ENCODE measurements around the gene PKN2. TPM values are rescaled to one million over a fixed set of nuclear protein-coding genes. Genes with fewer than 3 reads are reported as not detected.

The PKN2 gene
- polyA plus RNA-seq, 2 donors, result 14.0 to 22.4 TPM

DNA sequence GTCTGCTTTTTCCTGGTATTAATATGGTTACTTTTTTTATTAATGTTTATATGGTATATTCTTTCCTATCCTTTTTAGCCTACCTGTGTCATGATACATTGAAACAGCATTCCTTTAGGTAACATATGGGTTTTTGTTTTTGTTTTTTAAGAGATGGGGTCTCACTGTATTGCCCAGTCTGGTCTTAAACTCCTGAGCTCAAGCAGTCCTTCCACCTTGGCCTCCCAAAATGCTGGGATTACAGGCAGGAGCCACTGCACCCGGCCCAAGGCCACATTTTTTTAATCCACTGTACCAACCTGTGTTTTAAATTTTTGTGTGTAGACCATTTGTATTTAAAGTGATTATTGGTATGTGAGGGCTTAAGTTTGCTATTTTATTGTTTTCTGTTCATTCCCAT, 43.1 kb downstream of the PKN2 start:
- H3K4me1 ChIP-seq (ENCODE audit: control insufficient read depth in 2 of 2, insufficient read depth in 2 of 2, low read length in 1 of 2), result no peaks in the 10 kb centered on the region
- H3K9me3 ChIP-seq (ENCODE audit: control insufficient read depth in 2 of 2, insufficient read depth in 1 of 2, low read depth in 1 of 2, low read length in 1 of 2), result no peaks in the 10 kb centered on the region
- H3K27ac ChIP-seq (ENCODE audit: low read depth in 2 of 2, low read length in 1 of 2), result no peak overlapping the region
- no peak overlapping the region for H3K4me3 ChIP-seq (ENCODE audit: low read depth in 1 of 2, low read length in 2 of 2)
- no peaks in the 10 kb centered on the region for H3K27me3 ChIP-seq (ENCODE audit: control insufficient read depth in 1 of 2, insufficient read depth in 2 of 2, low read length in 2 of 2)
- no peaks in the 10 kb centered on the region for H3K36me3 ChIP-seq (ENCODE audit: control insufficient read depth in 2 of 2, insufficient read depth in 2 of 2, low read length in 1 of 2)
- 88 to 94% methylated on average over 1 of the region's 1 CpG for WGBS, 2 donors

DNA sequence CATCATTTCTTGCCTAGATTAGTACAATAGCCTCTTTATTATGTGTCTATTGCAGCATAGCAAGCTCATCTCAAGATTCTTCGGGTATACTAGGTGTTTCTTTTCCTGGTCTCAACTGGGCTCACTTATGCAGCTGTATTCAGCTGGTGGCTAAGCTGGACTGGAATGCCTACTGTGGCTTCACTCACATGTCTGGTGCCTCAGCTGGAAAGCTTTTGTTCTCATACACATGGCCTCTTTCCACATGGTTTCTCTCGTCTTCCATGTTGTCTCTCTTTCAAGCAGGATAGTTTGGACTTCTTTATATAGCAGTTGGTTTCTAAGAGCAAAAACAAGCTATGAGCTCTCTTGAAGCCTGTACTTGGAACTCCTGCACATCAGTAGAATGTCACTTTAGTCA, 45.2 kb downstream of the PKN2 start:
- H3K27ac ChIP-seq (ENCODE audit: low read depth in 2 of 2, low read length in 1 of 2), result no peak overlapping the region
- no peaks in the 10 kb centered on the region for H3K36me3 ChIP-seq (ENCODE audit: control insufficient read depth in 2 of 2, insufficient read depth in 2 of 2, low read length in 1 of 2)
- 91 to 97% methylated on average over 2 of the region's 2 CpGs for WGBS, 2 donors

DNA sequence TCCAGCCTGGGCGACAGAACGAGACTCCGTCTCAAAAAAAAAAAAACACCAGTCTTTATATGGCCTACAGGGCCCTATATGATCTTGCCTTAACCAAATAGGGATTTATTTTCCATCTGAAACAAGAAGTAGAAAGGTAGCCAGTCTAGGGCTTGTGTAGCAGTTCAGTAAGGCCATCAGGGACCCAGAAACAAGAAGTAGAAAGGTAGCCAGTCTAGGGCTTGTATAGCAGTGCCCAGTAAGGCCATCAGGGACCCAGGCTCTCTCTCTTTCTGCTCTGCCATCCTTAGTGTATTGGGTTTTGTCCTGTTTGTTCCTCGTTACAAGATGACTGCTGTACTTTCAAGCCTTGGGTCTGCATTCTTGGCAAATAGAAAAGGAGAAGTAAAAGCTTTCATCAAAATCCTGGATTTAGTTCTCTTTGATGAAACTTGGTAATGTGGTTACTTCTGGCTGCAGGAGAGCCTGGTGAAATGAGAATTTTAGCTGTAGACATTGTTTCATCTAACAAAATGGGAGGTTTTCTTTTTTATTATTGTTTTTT, 46.1 kb downstream of the PKN2 start:
- no peaks in the 10 kb centered on the region for H3K27me3 ChIP-seq (ENCODE audit: control insufficient read depth in 1 of 2, insufficient read depth in 2 of 2, low read length in 2 of 2)
- 85 to 89% methylated on average over 4 of the region's 4 CpGs for WGBS, 2 donors
- H3K9me3 ChIP-seq (ENCODE audit: control insufficient read depth in 2 of 2, insufficient read depth in 1 of 2, low read depth in 1 of 2, low read length in 1 of 2), result no peaks in the 10 kb centered on the region
- H3K36me3 ChIP-seq (ENCODE audit: control insufficient read depth in 2 of 2, insufficient read depth in 2 of 2, low read length in 1 of 2), result no peaks in the 10 kb centered on the region
- H3K4me1 ChIP-seq (ENCODE audit: control insufficient read depth in 2 of 2, insufficient read depth in 2 of 2, low read length in 1 of 2), result no peaks in the 10 kb centered on the region
- no peak overlapping the region for H3K4me3 ChIP-seq (ENCODE audit: low read depth in 1 of 2, low read length in 2 of 2)
- no peak overlapping the region for H3K27ac ChIP-seq (ENCODE audit: low read depth in 2 of 2, low read length in 1 of 2)

More for the DNA sequence above, 45.2 kb downstream of the PKN2 start:
- H3K9me3 ChIP-seq (ENCODE audit: control insufficient read depth in 2 of 2, insufficient read depth in 1 of 2, low read depth in 1 of 2, low read length in 1 of 2), result no peaks in the 10 kb centered on the region
- H3K4me3 ChIP-seq (ENCODE audit: low read depth in 1 of 2, low read length in 2 of 2), result no peak overlapping the region
- H3K27me3 ChIP-seq (ENCODE audit: control insufficient read depth in 1 of 2, insufficient read depth in 2 of 2, low read length in 2 of 2), result no peaks in the 10 kb centered on the region
- H3K4me1 ChIP-seq (ENCODE audit: control insufficient read depth in 2 of 2, insufficient read depth in 2 of 2, low read length in 1 of 2), result no peaks in the 10 kb centered on the region

DNA sequence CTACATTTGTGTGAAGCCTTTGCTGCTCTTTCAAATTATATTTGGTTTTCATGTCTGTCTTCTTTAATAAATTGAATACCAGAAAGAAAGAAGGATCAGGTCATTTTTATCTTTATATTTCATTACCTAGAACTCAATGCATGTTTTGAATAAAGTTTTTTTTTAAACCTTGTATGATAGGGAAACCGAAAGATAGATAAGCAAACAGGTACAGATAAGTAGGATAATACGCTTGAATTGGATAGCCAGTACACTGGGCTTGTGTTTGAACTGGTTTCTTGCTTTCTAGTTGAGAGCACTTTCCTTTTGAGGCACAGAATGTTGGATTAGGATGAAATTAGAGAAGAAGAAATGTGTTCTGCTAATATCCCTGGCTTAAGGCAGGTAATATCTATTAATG, 46.9 kb downstream of the PKN2 start:
- WGBS, 2 donors, result 75 to 90% methylated on average over 2 of the region's 2 CpGs
- Histone ChIP-seq H3K4me1 (ENCODE audit: control insufficient read depth in 2 of 2, insufficient read depth in 2 of 2, low read length in 1 of 2) (no peaks in the 10 kb centered on the region), H3K4me3 (ENCODE audit: low read depth in 1 of 2, low read length in 2 of 2) (no peak overlapping the region), H3K27ac (ENCODE audit: low read depth in 2 of 2, low read length in 1 of 2) (peak overlapping the region in 1 of 2 donors; percentile 34), H3K9me3 (ENCODE audit: control insufficient read depth in 2 of 2, insufficient read depth in 1 of 2, low read depth in 1 of 2, low read length in 1 of 2) (no peaks in the 10 kb centered on the region), H3K36me3 (ENCODE audit: control insufficient read depth in 2 of 2, insufficient read depth in 2 of 2, low read length in 1 of 2) (no peaks in the 10 kb centered on the region), H3K27me3 (ENCODE audit: control insufficient read depth in 1 of 2, insufficient read depth in 2 of 2, low read length in 2 of 2) (no peaks in the 10 kb centered on the region)

DNA sequence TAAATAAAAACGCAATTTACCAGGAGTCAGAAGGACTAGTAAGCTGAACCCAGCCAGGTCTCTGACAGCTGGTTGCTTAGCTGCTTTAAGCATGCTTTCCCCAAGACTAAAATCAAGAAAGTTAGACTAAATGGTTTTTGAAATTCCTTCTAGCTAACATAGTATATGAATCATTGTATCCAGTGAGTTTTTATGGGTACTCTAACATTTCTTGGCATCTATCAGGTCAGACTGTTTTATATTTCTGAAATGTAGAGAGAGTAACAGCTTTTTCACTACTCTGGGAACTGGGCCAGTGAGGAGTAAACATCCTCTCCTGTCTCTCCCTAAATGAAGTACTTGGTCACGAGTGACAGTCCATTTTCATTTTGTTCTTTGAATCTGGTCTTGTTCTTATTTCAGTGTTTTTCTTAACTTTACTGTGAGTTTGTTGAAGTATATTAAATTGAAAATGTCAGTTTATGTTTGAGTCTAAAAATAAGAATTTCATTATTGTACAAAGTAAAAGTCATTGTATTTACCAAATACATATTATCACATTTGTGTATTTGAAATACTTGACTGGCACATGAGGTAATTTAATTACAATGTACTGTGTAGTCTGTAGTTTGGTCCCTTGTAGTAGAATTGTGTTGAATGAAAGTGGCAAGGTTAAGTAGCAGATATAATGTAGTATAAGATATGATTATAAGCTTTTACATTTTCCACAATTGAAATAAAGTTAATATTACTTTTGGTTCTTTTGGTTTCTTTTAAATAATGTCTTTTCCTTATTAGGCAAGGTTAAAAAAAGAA, 47.6 kb downstream of the PKN2 start:
- Histone ChIP-seq H3K4me3 (ENCODE audit: low read depth in 1 of 2, low read length in 2 of 2) (no peak overlapping the region), H3K27ac (ENCODE audit: low read depth in 2 of 2, low read length in 1 of 2) (peak overlapping the region in 1 of 2 donors; percentile 34), H3K36me3 (ENCODE audit: control insufficient read depth in 2 of 2, insufficient read depth in 2 of 2, low read length in 1 of 2) (peaks cover 0 to 2% of the 10 kb centered on the region in 2 donors), H3K27me3 (ENCODE audit: control insufficient read depth in 1 of 2, insufficient read depth in 2 of 2, low read length in 2 of 2) (no peaks in the 10 kb centered on the region), H3K4me1 (ENCODE audit: control insufficient read depth in 2 of 2, insufficient read depth in 2 of 2, low read length in 1 of 2) (no peaks in the 10 kb centered on the region), H3K9me3 (ENCODE audit: control insufficient read depth in 2 of 2, insufficient read depth in 1 of 2, low read depth in 1 of 2, low read length in 1 of 2) (no peaks in the 10 kb centered on the region)
- 24 to 31% methylated on average over 2 of the region's 2 CpGs for WGBS, 2 donors

DNA sequence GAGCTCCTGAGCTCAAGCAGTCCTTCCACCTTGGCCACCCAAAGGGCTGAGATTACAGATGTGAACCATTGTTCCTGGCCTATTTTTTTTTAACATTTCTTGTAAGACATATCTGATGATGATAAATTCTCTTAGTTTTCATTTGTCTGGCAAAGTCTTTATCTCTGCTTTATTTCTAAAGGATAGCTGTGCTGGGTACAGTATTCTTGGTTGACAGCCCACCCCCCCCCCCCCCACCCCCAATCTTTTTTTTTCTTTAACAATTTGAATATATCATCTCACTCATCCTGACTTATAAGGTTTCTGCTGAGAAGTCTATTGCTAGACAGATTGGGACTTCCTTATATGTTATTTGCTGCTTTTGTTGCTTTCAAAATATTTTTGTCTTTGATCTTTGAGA, 51.3 kb downstream of the PKN2 start:
- H3K4me1 ChIP-seq (ENCODE audit: control insufficient read depth in 2 of 2, insufficient read depth in 2 of 2, low read length in 1 of 2), result peaks cover 0 to 9% of the 10 kb centered on the region in 2 donors
- no peaks in the 10 kb centered on the region for H3K27me3 ChIP-seq (ENCODE audit: control insufficient read depth in 1 of 2, insufficient read depth in 2 of 2, low read length in 2 of 2)
- peaks cover 2 to 7% of the 10 kb centered on the region in 2 donors for H3K36me3 ChIP-seq (ENCODE audit: control insufficient read depth in 2 of 2, insufficient read depth in 2 of 2, low read length in 1 of 2)
- H3K27ac ChIP-seq (ENCODE audit: low read depth in 2 of 2, low read length in 1 of 2), result no peak overlapping the region
- no peak overlapping the region for H3K4me3 ChIP-seq (ENCODE audit: low read depth in 1 of 2, low read length in 2 of 2)
- H3K9me3 ChIP-seq (ENCODE audit: control insufficient read depth in 2 of 2, insufficient read depth in 1 of 2, low read depth in 1 of 2, low read length in 1 of 2), result no peaks in the 10 kb centered on the region

DNA sequence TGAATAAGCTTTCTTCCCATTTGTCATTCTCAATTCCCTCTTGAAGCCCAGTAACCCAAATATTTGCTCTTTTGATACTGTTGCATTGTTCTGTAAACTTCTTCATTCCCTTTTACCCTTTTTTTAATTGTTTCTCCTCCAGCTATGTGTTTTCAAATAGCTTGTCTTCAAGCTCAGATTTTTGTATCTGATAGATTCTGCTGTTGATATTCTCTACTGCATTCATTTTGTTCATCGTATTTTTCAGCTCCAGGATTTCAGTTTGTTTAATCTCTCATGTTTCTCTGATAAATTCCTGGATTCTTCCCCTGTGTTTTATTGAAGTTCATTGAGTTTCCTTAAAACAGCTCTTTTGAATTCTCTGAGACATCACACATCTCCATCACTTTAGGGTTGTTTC, 51.8 kb downstream of the PKN2 start:
- Histone ChIP-seq H3K4me1 (ENCODE audit: control insufficient read depth in 2 of 2, insufficient read depth in 2 of 2, low read length in 1 of 2) (peaks cover 0 to 9% of the 10 kb centered on the region in 2 donors), H3K9me3 (ENCODE audit: control insufficient read depth in 2 of 2, insufficient read depth in 1 of 2, low read depth in 1 of 2, low read length in 1 of 2) (no peaks in the 10 kb centered on the region), H3K27me3 (ENCODE audit: control insufficient read depth in 1 of 2, insufficient read depth in 2 of 2, low read length in 2 of 2) (no peaks in the 10 kb centered on the region), H3K27ac (ENCODE audit: low read depth in 2 of 2, low read length in 1 of 2) (no peak overlapping the region), H3K4me3 (ENCODE audit: low read depth in 1 of 2, low read length in 2 of 2) (no peak overlapping the region), H3K36me3 (ENCODE audit: control insufficient read depth in 2 of 2, insufficient read depth in 2 of 2, low read length in 1 of 2) (peaks cover 2 to 7% of the 10 kb centered on the region in 2 donors)
- WGBS, 2 donors, result 97% methylated on average over 1 of the region's 1 CpG

DNA sequence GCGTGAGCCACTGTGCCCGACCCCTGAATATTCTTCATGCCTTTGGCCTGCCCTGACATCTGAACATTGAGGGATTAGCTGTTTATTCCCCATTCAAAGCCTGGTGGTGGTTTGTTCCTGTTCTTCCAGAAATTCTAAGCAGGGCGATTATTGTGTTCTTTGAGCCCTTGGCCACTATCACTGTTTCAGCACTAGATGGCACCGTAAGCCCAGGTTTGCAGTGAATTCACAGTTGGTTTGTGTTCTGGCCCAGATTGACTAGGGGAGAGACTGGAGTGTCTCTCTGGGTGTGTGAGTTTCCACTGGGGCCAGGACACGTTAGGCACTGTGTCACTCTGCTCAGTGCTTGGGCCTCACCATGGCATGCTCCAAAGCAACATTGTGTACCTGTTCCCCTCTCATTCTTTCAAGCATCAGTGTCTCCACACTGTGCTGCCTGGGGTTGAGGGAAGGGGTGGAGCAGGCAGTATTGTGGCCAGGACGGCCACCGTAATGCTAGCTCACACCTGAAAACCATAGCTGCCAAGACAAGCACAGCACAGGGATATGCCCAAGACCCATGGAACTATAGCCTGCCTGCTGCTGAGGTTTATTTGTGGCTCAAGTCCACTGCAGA, 52.7 kb downstream of the PKN2 start:
- Histone ChIP-seq H3K9me3 (ENCODE audit: control insufficient read depth in 2 of 2, insufficient read depth in 1 of 2, low read depth in 1 of 2, low read length in 1 of 2) (no peaks in the 10 kb centered on the region), H3K27ac (ENCODE audit: low read depth in 2 of 2, low read length in 1 of 2) (peak overlapping the region in 1 of 2 donors; percentile 44), H3K36me3 (ENCODE audit: control insufficient read depth in 2 of 2, insufficient read depth in 2 of 2, low read length in 1 of 2) (peaks cover 2 to 7% of the 10 kb centered on the region in 2 donors), H3K27me3 (ENCODE audit: control insufficient read depth in 1 of 2, insufficient read depth in 2 of 2, low read length in 2 of 2) (no peaks in the 10 kb centered on the region), H3K4me1 (ENCODE audit: control insufficient read depth in 2 of 2, insufficient read depth in 2 of 2, low read length in 1 of 2) (peaks cover 0 to 9% of the 10 kb centered on the region in 2 donors), H3K4me3 (ENCODE audit: low read depth in 1 of 2, low read length in 2 of 2) (no peak overlapping the region)
- WGBS, 2 donors, result 85% methylated on average over 7 of the region's 7 CpGs

DNA sequence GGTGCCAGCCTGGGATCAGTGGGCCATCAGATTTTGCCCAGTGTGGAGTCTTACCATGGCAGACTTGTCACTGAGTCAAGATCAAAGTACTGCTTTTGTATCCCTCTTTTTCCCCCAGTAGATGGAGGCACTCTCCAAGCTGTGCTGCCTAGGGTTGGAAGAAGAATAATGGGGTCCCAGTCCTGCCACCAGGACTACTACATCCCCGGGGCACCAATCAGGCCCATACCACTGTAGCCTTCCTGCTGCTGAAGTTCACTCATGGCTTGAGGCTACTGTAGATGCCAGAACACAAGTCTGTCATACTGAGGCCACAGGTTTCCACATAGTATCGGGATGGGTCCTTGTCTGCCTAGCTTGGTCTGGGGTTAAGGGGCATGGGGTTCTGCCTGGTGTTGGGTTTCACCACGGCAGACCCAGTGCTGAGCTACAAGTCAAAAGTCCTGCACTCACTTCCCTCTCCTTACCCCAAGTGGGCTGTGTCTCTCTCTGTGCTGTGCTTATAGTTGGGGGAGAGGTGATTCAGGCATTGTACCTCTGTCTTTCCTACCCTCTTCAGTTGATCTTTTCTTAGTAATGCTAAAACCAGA, 53.4 kb downstream of the PKN2 start:
- H3K4me1 ChIP-seq (ENCODE audit: control insufficient read depth in 2 of 2, insufficient read depth in 2 of 2, low read length in 1 of 2), result peaks cover 0 to 9% of the 10 kb centered on the region in 2 donors
- peaks cover 2 to 7% of the 10 kb centered on the region in 2 donors for H3K36me3 ChIP-seq (ENCODE audit: control insufficient read depth in 2 of 2, insufficient read depth in 2 of 2, low read length in 1 of 2)
- H3K27ac ChIP-seq (ENCODE audit: low read depth in 2 of 2, low read length in 1 of 2), result no peak overlapping the region
- H3K9me3 ChIP-seq (ENCODE audit: control insufficient read depth in 2 of 2, insufficient read depth in 1 of 2, low read depth in 1 of 2, low read length in 1 of 2), result no peaks in the 10 kb centered on the region
- H3K27me3 ChIP-seq (ENCODE audit: control insufficient read depth in 1 of 2, insufficient read depth in 2 of 2, low read length in 2 of 2), result no peaks in the 10 kb centered on the region
- no peak overlapping the region for H3K4me3 ChIP-seq (ENCODE audit: low read depth in 1 of 2, low read length in 2 of 2)
- WGBS, 2 donors, result 90 to 92% methylated on average over 3 of the region's 3 CpGs

All from esophagus (tissue), 2 donors.